ENCODE results near the gene CIB4. TPM values are rescaled to one million over a fixed set of nuclear protein-coding genes. Genes with fewer than 3 reads are reported as not detected.

The CIB4 gene
- total and polyA plus RNA-seq, 2 of the 4 experiments (the other 2 are of a cell fraction) = not detected

Small RNAs within 50 kb of the gene (microRNA-seq; reads per million reads assigned to microRNA genes)
- not detected for gene AC015977.1 (ENCODE audit: insufficient read depth, insufficient read length)

Small RNAs within 50 kb of the gene (small RNA-seq; reads per million reads assigned to genes)
- gene AC015977.1 = 0 reads per million in 5 experiments

Other genes with a start within 250 kb of the CIB4 start
- gene DRC1, start 239.4 kb downstream of the CIB4 start, total RNA-seq (2012; rRNA removed) = under 0.01 and 0.18 TPM in 2 replicates
- not detected in 2 replicates for gene DRC1, start 239.4 kb downstream of the CIB4 start, polyA plus RNA-seq (2012; rRNA removed)
- gene OTOF, start 163.2 kb downstream of the CIB4 start, total RNA-seq (2012; rRNA removed) = not detected in 2 replicates
- gene OTOF, start 163.2 kb downstream of the CIB4 start, polyA plus RNA-seq (2012; rRNA removed) = 0.03 TPM in 1 of 2 replicates, not detected in the other
- under 0.01 TPM in 2 replicates for gene KCNK3, start 51.4 kb upstream of the CIB4 start, total RNA-seq (2012; rRNA removed)
- gene KCNK3, start 51.4 kb upstream of the CIB4 start, polyA plus RNA-seq (2012; rRNA removed) = 0.03 and 0.17 TPM in 2 replicates
- gene SLC35F6, start 122.9 kb upstream of the CIB4 start, total RNA-seq (2012; rRNA removed) = 25.6 and 30.6 TPM in 2 replicates
- 19.1 and 19.4 TPM in 2 replicates for gene SLC35F6, start 122.9 kb upstream of the CIB4 start, polyA plus RNA-seq (2012; rRNA removed)
- 7.7 and 10.0 TPM in 2 replicates for gene CENPA, start 144.7 kb upstream of the CIB4 start, total RNA-seq (2012; rRNA removed)
- gene CENPA, start 144.7 kb upstream of the CIB4 start, polyA plus RNA-seq (2012; rRNA removed) = 11.9 and 14.9 TPM in 2 replicates
- not detected in 2 replicates for gene DPYSL5, start 206.8 kb upstream of the CIB4 start, total RNA-seq (2012; rRNA removed)
- not detected in 2 replicates for gene DPYSL5, start 206.8 kb upstream of the CIB4 start, polyA plus RNA-seq (2012; rRNA removed)

Measured in IMR-90 (cell line).